Smooth muscle cell of trachea (primary cell): ENCODE results near the gene TCF23. TPM values are rescaled to one million over a fixed set of nuclear protein-coding genes. Genes with fewer than 3 reads are reported as not detected.

Source experiments
- total RNA-seq: library from RNA; depleted of rRNA; stranded (reverse); fragments of >200 nt; gene quantifications from 2 replicates; pipeline ENCODE4 v1.2.1, GENCODE V29; 2014

TCF23 gene
- total RNA-seq, result not detected in 2 replicates

DNA sequence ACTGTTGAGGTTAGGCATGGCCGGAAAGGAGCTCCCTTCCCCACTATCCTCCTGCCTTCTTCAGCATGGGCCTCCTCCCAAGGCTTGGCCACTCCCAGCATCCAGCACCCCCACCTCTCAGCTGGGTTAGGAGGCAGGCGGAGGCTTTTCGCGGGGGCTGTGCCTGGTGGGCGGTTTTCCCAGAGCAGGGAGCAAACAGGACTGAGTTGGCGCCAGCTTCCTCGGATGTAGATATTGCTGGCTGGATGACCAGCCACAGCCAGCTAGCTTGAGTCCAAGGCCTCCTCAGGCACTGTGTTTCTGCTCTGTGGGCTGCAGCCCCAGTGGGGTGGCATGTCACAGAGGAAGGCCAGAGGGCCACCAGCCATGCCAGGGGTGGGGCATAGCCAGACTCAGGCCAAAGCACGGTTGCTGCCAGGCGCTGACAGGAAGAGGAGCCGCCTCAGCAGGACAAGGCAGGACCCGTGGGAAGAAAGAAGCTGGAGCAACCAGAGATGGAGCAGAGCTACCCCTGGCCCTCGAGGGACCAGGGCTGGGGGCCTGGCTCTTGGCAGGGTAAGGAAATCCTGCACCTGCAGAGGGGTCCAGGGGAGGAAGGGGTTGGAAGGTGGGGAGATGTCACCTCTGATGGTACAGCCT, at the start of gene TCF23:
Gene TCF23, plus strand, starts transcription at position 204 of the 639 bp plus-strand sequence. Its CDS starts 130 bp downstream, at position 334.

DNA sequence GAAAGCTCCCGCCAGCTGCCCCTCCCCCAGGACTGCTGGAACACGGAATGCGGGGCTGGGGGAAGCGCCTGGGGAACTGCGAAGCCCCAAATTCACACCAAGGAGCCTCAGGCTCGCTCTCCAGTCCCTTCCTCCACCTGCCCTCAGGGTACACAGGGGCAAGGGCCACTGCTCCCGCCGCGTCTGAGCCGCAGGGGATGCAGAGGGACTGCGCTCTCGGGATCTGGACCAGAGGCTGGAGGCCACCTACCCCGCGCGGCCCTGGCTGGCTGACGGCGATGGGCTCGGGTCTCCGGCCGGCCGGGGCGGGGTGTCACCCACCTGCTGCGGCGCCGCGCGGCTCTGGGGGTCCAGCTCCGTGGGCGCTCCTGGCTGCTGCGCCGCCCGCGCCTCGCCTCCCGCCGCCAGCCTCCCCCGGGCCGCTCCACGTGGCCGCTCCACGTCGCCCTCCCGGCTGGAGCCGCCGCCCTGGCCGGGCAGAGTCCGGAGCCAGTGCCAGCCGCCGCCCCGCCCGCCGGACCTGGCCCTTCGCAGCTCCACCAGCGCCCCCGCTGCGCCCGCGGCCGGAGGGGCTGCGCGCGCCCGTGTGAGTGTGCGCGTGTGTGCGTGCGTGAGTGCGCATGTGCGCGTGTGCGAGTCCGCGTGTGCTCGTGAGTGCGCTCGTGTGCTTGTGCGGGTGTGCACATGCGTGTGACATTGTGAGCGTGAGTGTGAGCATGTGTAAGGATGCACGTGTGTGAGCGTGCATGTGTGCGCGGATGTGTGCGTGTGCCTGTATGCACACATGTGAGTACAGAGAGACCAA, 30.1 kb upstream of the TCF23 start, which contains the start of gene CGREF1:
Gene CGREF1, minus strand, starts transcription at position 604 of the 805 bp plus-strand sequence. CDS start 14,762 bp downstream, outside the sequence.

DNA sequence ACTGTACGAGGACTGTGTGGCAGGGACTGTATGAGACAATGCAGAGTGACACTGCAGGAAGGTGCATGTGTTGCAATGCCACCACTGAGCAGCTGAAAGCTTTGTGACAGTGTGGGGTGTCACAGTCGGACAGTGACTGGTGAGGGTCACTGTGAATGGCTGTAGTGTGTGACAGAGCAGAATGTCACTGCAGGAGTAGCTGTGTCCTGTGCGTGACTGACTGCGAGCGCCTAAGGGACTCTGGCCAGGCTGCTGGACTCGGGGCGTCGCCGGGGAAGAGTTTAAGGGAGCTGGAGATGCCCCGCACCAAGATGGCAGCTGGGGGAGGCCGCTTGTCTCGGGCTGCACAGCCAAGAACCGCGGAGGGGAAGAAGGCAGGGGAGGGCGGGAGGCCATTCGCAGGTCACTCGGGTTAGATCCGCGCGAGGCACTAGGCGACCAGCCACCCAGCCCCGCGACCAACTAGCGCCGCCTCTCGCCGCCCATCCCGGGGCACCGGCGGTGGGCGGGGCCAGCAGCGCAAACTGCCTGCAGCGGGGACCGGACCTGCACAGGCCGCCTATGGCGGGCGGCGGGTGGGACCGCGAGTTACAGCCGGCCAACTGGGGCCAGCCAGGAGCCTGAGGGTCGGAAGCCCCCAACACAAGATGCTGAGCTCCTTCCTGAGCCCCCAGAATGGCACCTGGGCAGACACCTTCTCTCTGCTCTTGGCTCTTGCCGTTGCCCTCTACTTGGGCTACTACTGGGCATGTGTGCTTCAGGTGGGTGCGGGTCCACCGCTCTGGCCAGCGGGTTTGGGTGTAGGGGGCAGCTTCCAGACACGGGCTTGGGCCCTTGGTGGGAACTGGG, 25.3 kb upstream of the TCF23 start, which contains the start of gene ABHD1:
Gene ABHD1, plus strand, starts transcription at position 514 of the 849 bp plus-strand sequence. Its CDS starts 134 bp downstream, at position 648.

DNA sequence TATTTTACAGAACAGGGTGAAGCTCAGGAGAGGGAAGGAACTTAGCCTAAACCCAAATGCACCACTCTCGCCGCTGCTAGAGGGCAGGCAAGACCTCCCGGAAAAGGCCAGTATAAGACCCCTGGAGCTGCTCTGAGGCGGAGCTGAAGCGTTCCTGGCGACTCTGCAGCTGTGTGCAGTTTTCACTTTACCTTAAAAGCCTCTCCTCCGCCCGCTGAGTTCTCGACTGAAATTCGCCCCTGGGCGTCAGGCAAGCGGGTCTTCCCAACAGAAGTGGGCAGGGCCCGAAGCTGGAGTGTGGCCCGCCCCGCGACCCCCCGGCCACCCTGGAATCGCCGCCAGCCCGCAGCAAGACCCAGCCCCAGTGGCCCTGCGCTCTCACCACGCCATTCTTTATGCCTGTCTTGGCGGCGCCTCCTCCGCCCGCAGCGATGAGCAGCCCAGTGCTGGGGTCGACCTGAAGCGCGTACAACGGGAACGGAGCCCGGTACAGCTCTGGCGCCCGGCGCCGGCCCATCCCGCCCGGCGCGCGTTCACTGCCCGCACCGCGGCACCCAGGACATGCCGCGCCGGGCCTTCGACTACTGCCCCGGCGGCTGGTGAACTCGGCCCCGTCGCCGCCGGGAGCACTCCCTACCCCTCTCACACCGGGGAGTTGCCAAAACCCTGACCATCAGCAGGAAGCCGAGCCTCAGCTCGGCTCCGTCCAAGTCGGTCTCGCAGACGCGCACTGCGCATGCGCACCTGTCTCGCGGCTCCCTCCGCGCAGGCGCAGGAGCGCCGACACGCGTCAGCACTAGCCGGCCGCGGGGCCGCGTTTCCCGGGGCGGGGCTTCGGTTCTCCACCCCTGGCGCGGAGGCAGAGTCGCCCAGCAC, 14.7 kb upstream of the TCF23 start, which contains the start of gene PREB:
Gene PREB, minus strand, starts transcription at position 732 of the 876 bp plus-strand sequence. Its CDS starts 215 bp downstream, at position 517.

DNA sequence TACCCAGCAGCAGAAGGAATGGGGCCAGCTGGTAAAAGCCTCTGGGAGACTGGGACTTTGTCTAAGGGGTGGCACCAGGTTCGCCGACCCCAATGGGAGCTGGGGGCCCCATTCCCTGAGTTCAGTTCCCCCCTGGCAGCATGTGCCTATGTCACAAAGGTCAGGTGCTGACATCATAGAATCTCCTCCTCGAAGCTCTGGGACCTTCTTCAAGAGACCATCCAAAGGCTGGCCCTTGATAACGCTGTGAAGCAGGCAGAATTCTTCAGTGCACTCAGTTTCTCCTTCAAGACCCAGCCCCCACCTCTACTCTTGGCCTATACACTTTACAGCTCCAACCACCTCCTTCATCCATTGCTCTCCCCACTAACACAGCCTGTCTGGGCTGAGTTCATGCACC, 9.5 kb upstream of the TCF23 start, which contains the start of gene PRR30:
Gene PRR30, minus strand, starts transcription at position 101 of the 400 bp plus-strand sequence. CDS start 1,081 bp downstream, outside the sequence.

Other genes with a start within 250 kb of the TCF23 start
- 5.8 and 8.1 TPM in 2 replicates for gene MAPRE3, start 178.4 kb upstream of the TCF23 start, total RNA-seq
- 33.7 and 38.5 TPM in 2 replicates for gene TMEM214, start 116.0 kb upstream of the TCF23 start, total RNA-seq
- gene AGBL5, start 97.3 kb upstream of the TCF23 start, total RNA-seq, result 24.6 and 33.2 TPM in 2 replicates
- 409 and 544 TPM in 2 replicates for gene OST4, start 77.3 kb upstream of the TCF23 start, total RNA-seq
- gene EMILIN1, start 70.4 kb upstream of the TCF23 start, total RNA-seq, result 305 and 366 TPM in 2 replicates
- 0.50 and 1.3 TPM in 2 replicates for gene KHK, start 62.2 kb upstream of the TCF23 start, total RNA-seq
- 3.6 and 6.1 TPM in 2 replicates for gene CGREF1, start 29.9 kb upstream of the TCF23 start, total RNA-seq
- under 0.01 and 0.15 TPM in 2 replicates for gene ABHD1, start 25.2 kb upstream of the TCF23 start, total RNA-seq
- 33.7 and 40.2 TPM in 2 replicates for gene PREB, start 14.4 kb upstream of the TCF23 start, total RNA-seq
- gene PRR30, start 9.6 kb upstream of the TCF23 start, total RNA-seq, result not detected in 2 replicates
- gene ATRAID, start 63.0 kb downstream of the TCF23 start, total RNA-seq, result 197 and 218 TPM in 2 replicates
- gene SLC5A6, start 63.3 kb downstream of the TCF23 start, total RNA-seq, result 13.7 and 15.1 TPM in 2 replicates
- 37.8 and 41.5 TPM in 2 replicates for gene CAD, start 68.4 kb downstream of the TCF23 start, total RNA-seq
- gene SLC30A3, start 114.0 kb downstream of the TCF23 start, total RNA-seq, result 0.15 and 0.50 TPM in 2 replicates
- gene DNAJC5G, start 126.4 kb downstream of the TCF23 start, total RNA-seq, result not detected in 2 replicates
- under 0.01 TPM in 1 of 2 replicates, not detected in the other for gene TRIM54, start 133.4 kb downstream of the TCF23 start, total RNA-seq
- 1.5 and 1.8 TPM in 2 replicates for gene UCN, start 159.4 kb downstream of the TCF23 start, total RNA-seq
- gene MPV17, start 174.1 kb downstream of the TCF23 start, total RNA-seq, result 111 and 117 TPM in 2 replicates
- gene GTF3C2, start 207.8 kb downstream of the TCF23 start, total RNA-seq, result 33.4 and 34.6 TPM in 2 replicates
- 30.4 and 31.1 TPM in 2 replicates for gene EIF2B4, start 221.3 kb downstream of the TCF23 start, total RNA-seq
- 164 and 222 TPM in 2 replicates for gene SNX17, start 221.6 kb downstream of the TCF23 start, total RNA-seq
- gene ZNF513, start 231.7 kb downstream of the TCF23 start, total RNA-seq, result 9.3 and 10.1 TPM in 2 replicates